SK-N-MC (cell line): ENCODE measurements around the gene FOXJ1.

Experiments used
- EZH2 ChIP-seq: fragments of 200-600 bp; sonication (generic); IDR thresholded peaks from one replicate; pipeline ENCODE4 v1.6.1; 2017; ENCODE audit warnings: antibody characterized with exemption
- FOXP2 ChIP-seq: optimal IDR thresholded peaks from 2 replicates; pipeline ENCODE3; 2011; ENCODE audit warnings: mild to moderate bottlenecking, moderate library complexity; ENCODE audit not compliant: insufficient read depth; ENCODE audit errors: extremely low read length, control extremely low read depth
- POLR2AphosphoS5 ChIP-seq: IDR thresholded peaks from 2 replicates; pipeline ENCODE4 v1.6.1; 2012; ENCODE audit warnings: mild to moderate bottlenecking, low read depth, low read length, borderline replicate concordance

- no peak for TF ChIP-seq POLR2AphosphoS5
- no peak for TF ChIP-seq EZH2
- no peak for TF ChIP-seq FOXP2
Measured at GRCh38 chr17:76104896-76105231, 36.2 kb downstream of the FOXJ1 start.
